GM19452 (cell line): Measurements from ENCODE around the gene DYNLRB2.
A peak's percentile ranks its signal among the peaks of the same experiment; 100 is the strongest.

Experiments used
- ATAC-seq: cut with Tn5 transposase; IDR thresholded peaks from one replicate; pipeline ENCODE4 v1.9.1; 2021; ENCODE audit not compliant: unreplicated experiment

The DYNLRB2 gene

DNA sequence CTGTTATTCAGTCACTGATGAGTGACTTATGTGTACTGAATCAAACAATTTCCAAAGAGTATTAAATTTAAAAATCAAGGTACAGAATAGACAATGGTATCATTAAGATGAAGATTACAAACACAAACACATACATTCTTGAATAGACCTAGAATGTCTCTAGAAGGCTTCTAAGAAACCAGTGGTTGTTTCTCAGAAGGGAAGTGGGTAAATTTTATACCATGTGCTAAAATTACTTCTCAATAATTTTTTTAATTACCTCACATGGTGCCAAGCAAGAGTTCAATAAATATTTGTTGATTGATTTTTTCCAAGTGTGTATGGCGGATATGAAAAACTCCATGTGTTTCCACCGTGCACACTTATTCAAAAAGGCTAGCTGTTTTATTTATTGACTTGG, 6.4 kb downstream of the DYNLRB2 start:
- ATAC-seq: no peak

DNA sequence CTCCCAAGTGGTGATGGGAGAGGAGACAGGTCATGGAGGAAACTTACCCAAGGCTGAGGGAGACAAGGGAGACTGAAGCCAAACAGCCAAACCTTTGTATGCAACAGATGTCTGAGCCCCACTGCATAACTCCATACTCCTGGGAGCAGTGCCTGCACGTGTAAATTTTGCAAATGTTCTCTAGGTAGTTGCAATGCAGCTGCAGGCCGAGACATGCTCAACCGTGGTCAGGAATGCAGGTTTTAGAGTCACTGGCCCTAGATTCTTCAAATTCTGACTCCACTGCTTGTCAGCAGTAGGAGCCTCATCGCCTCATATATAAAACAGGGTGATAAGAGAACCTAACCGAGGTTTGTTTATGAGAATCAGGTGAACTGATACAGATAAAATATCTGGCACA, 11.5 kb downstream of the DYNLRB2 start:
- no peak for ATAC-seq

DNA sequence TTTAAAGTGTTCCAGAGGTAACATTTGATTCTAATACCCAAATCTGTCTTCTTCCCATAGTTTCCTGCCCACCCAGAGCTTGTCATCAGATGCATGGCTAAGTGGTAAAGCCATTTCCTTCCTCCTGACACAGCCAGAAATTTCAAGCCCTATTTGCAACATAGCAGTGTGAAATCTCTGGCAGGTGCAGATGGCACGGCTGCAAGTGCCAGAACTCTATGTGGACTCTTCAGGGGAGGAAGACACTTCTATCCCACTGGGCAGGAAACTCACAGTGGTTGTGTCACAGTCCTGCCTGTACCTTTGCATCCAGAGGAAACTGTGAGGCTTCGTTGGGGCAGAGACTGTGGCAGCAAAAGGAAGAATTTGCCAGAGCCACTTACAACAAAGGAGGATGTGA, 13.2 kb downstream of the DYNLRB2 start:
- no peak for ATAC-seq

DNA sequence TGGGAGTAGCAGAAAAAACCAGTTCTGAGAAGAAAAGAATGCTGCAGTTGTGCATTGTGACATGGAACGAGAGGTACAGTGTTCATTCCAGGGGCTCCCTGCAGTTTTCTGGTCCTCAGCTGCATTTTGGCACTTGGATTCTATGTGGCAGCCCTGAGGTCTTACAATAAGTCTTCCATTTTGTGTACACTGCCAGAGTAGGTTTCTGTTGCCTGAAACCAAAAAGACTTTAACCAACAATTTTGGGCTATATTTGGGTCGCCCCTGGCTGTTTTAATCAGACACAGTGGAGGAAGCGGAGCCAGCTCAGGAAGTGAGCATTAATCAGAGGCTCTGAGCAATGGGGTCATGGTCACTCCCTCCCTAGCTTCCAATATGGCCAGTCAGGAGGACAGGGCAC, 15.7 kb downstream of the DYNLRB2 start:
- no peak for ATAC-seq

DNA sequence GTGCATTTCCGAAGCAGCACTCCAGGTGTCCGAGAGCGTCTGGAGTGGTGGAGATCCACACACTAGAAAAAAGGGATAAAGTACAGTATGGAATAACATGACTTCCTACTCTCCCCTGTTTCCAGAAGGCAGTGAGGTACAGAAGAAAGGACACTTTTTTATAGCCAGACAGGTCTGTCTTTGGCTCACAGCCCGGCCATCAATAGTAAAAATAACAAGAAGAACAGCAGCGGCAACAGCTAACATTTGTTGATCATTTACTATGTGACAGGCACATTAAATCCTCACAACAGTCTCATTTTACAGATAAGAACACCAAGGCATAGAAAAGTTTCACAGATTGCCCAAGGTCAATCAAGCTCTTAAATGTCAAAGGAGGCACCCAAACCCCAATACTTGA, 16.2 kb downstream of the DYNLRB2 start:
- ATAC-seq: no peak

DNA sequence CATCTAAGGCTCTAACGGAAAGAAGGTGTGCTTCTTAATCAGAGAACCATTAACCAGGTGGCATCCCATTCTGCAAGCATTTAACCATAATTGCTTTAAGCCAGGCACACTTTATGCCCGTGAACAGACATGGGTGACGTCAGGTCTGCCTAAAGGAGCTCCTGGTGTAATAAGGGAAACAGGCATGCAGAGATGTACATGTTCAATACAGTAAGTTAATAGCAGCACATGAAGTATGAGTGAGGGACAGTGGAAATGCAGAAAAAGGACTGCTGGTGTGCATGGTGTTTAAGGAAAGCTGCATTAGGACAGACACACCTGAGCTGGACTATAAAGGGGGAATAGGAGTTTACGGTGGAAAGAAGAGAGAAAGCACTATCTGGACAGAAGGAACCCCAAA, 18.6 kb downstream of the DYNLRB2 start:
- no peak for ATAC-seq

DNA sequence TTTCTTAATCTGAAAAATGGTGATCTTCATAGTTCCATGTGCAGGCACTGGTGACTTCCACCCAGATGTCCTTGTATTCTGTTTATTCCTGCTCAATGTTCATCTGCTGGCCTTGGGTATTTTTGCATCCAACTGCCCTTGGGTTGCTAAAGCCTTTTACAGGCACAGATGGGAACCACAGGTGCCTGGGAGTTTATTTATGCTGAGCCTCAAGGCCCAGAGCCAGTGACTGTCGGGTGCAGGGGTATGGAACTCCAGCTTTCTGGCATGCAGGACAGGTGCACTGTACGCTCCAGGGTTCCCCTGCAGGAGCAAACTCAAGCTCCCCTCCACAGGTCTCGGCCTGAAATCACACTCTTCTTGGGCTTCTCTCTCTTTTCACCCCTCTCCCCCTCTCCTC, 22.3 kb downstream of the DYNLRB2 start:
- no peak for ATAC-seq

- no peak for ATAC-seq
Measured at GRCh38 chr16:80564394-80564793, 23.6 kb downstream of the DYNLRB2 start.

DNA sequence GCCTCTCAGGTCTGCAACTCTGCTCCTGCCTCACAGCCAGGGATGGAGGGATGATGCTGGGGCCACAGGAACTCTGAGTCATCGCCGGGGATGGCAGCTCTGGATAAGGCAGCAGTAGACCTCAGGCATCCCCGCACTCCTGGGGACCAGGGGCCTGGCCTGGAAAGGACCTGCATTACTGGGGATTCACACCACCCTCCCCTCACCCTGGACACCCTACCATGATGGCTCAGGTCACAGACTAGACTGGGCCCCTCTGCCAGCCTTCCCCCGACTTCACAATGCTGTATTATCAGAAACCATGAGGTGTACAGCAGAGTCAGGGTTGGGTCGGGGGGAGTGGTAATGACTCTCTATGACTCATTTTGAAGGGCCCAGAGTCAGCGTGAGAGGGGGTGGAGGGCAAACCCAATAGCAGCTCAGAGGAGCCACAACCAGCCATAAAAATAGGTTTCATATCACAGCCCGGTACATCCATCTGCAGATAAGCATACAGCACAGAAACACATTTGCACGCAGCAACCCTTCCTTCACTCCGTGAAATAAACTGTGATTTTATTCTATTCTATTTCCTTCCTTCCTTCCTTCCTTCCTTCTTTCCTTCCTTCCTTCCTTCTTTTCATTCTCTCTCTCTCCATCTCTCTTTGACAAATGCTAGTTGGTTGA, 28.8 kb downstream of the DYNLRB2 start:
- ATAC-seq: peak; percentile 66

DNA sequence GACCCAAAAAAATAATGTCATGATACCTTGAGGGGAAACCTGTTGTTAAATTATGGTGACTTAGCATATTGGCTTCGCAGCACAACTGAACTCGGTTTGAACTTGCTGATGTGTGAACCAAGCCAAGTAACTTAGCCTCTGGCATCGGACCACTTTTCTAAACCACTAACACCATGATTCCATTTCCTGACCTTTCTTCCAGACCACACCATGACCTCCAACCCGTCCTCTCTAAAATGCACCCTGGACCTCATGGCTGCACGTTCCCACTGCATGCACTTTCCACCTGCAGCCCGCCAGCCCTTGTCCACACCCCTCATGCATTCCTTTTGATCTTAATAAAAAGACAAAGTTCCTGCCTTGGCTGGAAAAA, 29.3 kb downstream of the DYNLRB2 start:
- ATAC-seq: no peak

DNA sequence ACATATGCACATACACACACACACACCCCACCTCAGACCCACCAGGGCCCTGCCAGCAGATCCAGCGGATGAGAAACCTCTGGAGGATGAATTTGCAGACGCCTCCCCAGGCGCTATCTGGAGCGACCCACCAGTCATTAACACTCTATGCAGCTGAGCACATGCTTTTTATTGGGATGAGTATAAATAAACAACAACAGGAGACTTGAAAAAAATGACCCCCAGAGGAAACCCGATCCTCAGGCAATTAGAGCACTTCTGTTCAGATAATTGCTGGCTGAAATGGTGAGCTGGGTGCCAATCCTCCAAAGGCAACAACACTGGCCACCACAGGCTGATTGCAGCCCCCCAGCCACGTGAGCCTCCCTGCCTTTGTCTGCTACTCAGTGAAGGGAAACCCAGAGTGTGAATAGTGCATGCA, 32.9 kb downstream of the DYNLRB2 start:
- no peak for ATAC-seq

DNA sequence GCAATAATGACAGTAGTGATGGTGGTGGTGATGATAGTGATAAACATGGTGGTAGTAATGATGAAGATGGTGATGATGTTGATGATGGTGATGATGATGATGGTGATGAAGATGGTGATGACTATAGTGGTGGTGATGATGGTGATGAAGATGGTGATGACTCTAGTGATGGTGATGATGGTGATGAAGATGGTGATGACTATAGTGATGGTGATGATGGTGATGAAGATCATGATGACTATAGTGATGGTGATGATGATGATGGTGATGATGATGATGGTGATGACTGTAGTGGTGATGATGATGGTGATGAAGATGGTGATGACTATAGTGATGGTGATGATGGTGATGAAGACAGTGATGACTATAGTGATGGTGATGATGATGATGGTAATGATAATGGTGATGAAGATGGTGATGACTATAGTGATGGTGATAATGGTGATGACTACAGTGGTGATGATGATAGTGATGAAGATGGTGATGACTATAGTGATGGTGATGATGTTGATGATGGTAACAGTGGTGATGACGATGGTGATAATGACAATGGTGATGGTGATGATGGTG, 35.6 kb downstream of the DYNLRB2 start:
- no peak for ATAC-seq

DNA sequence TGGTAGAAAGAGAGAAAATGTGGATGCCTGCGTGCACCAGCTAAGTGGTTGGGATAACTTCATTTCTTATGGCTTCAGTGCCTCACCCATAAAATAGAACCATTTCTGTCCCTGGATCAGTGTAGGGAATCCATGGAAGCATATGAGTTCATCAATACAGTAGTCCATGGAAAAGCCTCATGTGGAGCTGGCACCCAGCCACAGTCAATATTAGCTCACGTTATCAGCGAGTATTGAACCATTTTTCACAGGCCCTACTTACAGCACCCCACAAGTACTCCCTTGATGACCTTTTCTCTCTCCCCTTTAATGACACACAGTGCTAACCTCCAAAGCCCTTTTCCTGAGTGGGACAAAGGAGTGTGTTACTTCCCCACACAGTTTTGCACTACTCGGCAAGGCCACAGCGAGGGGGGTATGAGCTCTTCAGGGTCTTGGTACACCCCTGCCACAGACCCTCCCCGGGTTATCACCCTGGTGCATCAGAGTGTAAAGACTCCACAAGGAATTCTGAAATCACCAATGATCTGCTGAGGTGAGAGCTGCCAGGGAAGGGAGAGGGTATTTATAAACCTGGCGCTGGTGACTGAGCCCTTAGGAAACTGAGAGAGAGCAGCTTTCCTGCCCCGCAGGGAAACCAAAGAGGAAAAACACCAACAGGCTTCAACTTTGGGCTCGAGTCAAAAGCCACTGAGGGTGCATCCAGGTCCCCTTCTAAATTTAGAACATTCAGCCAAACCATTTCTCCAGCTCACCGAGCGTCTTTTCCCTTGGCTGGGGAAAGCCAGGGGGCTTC, 36.9 kb downstream of the DYNLRB2 start:
- no peak for ATAC-seq

GRCh38 chr16:80580109-80580832, 39.5 kb downstream of the DYNLRB2 start:
- peak; percentile 89 for ATAC-seq

DNA sequence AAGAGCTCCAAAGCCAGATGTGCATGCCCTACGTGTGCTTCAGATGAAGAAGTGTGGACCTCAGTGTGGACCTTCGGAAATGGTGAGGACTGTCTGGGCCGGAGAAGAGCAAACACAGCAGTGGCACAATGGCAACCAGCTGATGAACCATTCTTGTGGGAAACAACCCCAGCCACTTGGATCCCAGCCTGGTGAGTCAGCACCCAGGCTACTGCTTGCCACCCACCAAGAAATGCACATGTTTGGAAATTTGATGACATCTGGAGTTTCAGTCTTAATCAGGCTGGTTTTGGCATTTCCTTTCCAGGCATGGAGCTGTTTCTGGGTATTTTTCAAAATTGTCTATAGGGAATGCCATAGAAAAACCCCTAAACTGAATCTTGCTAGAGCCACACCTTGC, 42.7 kb downstream of the DYNLRB2 start:
- ATAC-seq: no peak

DNA sequence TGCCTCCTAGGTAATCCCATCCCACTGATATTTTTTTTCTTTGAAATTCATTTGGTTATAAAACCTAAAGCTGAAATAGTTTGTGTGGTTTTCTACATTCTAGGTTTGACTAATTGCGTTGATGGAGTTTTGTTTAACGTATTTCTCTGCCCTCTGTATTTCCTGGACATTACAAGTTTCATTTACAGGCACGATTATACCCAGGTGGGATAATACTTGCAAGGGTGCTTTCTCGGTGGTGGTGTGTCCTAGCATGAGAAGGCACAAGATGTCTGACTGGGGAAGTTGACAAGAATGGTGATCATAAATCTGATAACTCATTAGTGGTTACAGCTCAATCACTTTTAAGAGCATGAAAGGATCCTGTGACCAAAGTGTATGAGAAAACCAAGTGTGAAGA, 45.0 kb downstream of the DYNLRB2 start:
- peak; percentile 67 for ATAC-seq

DNA sequence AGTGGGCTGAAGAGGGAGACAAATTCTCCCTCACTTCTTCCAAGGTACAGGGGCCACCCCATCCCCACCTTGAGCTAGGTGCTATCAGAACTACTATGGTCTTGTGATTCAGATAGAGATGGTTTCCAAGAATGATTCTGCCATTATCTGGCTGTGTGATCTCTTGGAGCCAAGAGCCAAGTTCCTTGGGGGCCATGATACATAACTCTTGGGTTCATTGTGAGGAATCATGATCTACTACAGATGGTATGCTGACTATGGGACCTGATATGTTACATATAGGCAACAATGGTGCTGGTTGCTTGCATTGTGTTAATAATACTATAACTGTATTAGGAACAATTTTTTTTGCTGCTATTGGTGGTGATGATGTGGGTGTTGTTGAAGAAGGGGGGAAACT, 45.7 kb downstream of the DYNLRB2 start:
- ATAC-seq: no peak

DNA sequence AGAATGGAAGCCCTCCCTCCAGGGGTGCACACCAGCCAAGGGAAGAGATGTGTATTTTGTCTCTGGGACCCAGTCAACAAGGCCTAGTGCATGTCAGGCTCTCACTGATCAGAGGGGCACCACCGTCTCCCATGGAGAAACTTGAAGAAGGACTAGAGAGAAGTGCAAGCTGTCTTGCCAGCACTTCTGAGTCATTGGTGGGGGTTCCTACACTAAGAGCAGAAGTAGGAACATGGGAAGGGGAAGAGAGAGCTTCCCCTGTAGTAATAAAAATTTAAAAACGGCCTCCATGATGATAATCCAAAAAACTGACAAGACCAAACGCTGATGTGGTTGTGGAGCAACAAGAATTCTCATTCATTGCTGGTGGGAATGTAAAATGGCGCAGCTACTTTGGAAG, 46.3 kb downstream of the DYNLRB2 start:
- ATAC-seq: no peak

DNA sequence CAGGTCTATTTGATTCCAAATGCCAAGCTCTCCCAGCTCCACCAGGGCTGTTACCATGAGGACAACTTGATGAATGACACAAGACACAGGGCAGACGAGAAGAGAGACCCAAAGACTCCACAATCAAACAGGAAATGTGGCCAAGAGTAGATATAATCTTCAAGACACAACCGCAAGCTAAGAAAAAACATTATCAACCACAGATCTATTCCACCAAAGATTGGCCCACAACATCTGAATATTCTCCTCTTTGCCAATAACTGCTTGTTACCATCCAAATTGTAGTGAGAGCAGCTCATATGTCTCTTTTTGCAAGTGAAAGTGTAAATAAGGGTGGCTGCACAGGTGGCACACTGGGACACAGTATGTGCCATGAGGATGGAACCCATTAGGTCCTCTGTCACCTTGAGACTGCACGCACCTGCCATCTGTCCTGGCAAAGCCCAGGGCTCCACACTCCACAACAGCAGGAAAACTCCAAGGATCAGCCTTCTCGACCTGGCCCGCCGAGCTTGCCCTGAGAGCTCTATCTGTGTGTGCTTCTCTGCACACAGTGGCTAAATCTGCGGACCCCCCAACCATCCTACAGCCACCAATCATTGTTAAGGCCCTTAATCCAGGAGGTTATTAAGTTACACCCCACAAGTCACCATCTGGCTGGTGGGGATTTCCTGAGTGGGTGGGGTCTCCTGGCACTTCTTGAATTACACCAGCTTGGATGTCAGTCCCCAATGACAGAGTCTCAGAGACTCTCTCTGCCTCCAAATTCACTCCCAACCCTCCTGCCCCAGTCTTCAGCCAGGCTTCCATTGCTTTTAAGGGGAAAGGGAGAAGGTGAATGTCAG, 50.5 kb downstream of the DYNLRB2 start:
- ATAC-seq: no peak

- no peak for ATAC-seq
Measured at GRCh38 chr16:80592273-80592672, 51.5 kb downstream of the DYNLRB2 start.

DNA sequence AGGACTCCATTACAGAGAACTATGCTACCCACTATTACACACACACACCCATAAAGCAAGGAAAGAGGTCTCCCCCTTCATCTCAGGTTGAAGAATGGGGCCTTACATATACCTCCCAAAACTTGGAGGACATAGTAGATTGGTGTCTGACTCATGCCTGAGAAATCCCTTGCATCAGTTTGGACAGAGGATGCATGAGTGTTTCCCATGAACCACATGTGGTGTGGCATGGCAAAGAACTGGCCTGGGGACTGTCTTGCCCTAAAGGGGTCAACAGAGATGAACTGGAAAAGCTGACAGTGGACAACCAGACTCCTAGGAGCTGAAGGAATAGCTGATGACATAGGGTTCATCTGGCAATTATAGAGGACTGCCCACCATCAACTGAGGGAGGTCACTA, 54.0 kb downstream of the DYNLRB2 start:
- no peak for ATAC-seq
